Bronchus fibroblast of lung (primary cell): ENCODE data around the gene PAPOLB. TPM values are rescaled to one million over a fixed set of nuclear protein-coding genes. Genes with fewer than 3 reads are reported as not detected.

Source experiments
- total RNA-seq: library from RNA; depleted of rRNA; stranded (reverse); fragments of >200 nt; gene quantifications from 2 replicates; pipeline ENCODE4 v1.2.3, GENCODE V29; 2015

The PAPOLB gene
- total RNA-seq, result not detected in 2 replicates

GRCh38 chr7:4861673-4862072 lies at the start of gene PAPOLB:
TSS of gene PAPOLB (minus strand) at chr7:4862030. CDS start at chr7:4861810, 220 bp downstream.

GRCh38 chr7:4883372-4884144 lies 21.7 kb upstream of the PAPOLB start, which contains the start of gene RADIL:
TSS of gene RADIL (minus strand) at chr7:4883716. CDS start at chr7:4878139, 5,577 bp downstream.

Other genes starting within 250 kb of the PAPOLB start
- gene FOXK1, start 179.7 kb downstream of the PAPOLB start, total RNA-seq, result 18.0 and 19.3 TPM in 2 replicates
- 19.9 and 21.2 TPM in 2 replicates for gene AP5Z1, start 86.4 kb downstream of the PAPOLB start, total RNA-seq
- gene RADIL, start 21.7 kb upstream of the PAPOLB start, total RNA-seq, result 2.2 and 3.0 TPM in 2 replicates
- gene MMD2, start 97.2 kb upstream of the PAPOLB start, total RNA-seq, result not detected in 2 replicates
- gene RBAK, start 183.8 kb upstream of the PAPOLB start, total RNA-seq, result 2.5 and 3.2 TPM in 2 replicates